IPS DF 6.9 (cell line): ENCODE measurements around the gene ACTR10.
A peak's percentile ranks its signal among the peaks of the same experiment; 100 is the strongest.

Experiments
- DNase-seq: peaks from one replicate; pipeline ENCODE4 v3.0.0-alpha.2; 2013; ENCODE audit warnings: low read depth, low spot score
- H3K27ac ChIP-seq: one replicate; pipeline ENCODE4 v1.5.1; 2013; ENCODE audit warnings: low read length, control low read depth
- H3K27me3 ChIP-seq: 2 replicates; pipeline ENCODE4 v1.6.1; 2013; ENCODE audit warnings: mild to moderate bottlenecking, low read length; ENCODE audit not compliant: control insufficient read depth, insufficient read depth
- H3K36me3 ChIP-seq: 2 replicates; pipeline ENCODE4 v1.6.1; 2013; ENCODE audit warnings: low read length; ENCODE audit not compliant: control insufficient read depth, insufficient read depth
- H3K4me1 ChIP-seq: 2 replicates; pipeline ENCODE4 v1.6.1; 2013; ENCODE audit warnings: low read length; ENCODE audit not compliant: control insufficient read depth, insufficient read depth
- H3K4me3 ChIP-seq: 2 replicates; pipeline ENCODE4 v1.5.1; 2013; ENCODE audit warnings: mild to moderate bottlenecking, low read length
- H3K9me3 ChIP-seq: 2 replicates; pipeline ENCODE4 v1.6.1; 2013; ENCODE audit warnings: low read length, inconsistent platforms; ENCODE audit not compliant: control insufficient read depth, insufficient read depth
- WGBS: extraction: QIAGEN DNeasy Blood & Tissue Kit; methylation state at CpG from one replicate; pipeline ENCODE4 v1.1.7; 2013; ENCODE audit warnings: mixed read lengths, missing lambda C conversion rate; ENCODE audit not compliant: insufficient read length, insufficient coverage; 5-methylcytosine and 5-hydroxymethylcytosine counted together

Gene ACTR10

GRCh38 chr14:58199726-58200479 is at the start of gene ACTR10:
Gene ACTR10, plus strand, starts transcription at chr14:58200149. Its CDS starts 69 bp downstream, at chr14:58200218.
- peak within 1 kb of the TSS; percentile 99 for H3K4me3 ChIP-seq
- DNase-seq: peak; percentile 39
- no peaks in the 10 kb centered on the region for H3K27me3 ChIP-seq
- WGBS: no CpG with 5 or more reads among the region's 78 CpGs
- H3K27ac ChIP-seq: no peak within 1 kb of the TSS
- H3K36me3 ChIP-seq: no peaks in the 10 kb centered on the region
- H3K9me3 ChIP-seq: no peaks in the 10 kb centered on the region
- no peaks in the 10 kb centered on the region for H3K4me1 ChIP-seq

GRCh38 chr14:58150243-58150805 is 49.6 kb upstream of the ACTR10 start:
- H3K4me1 ChIP-seq: 0 out of 2 replicates have a peak, but pooled peaks cover 1% of the 10 kb centered on the region
- no peaks in the 10 kb centered on the region for H3K36me3 ChIP-seq
- H3K9me3 ChIP-seq: no peaks in the 10 kb centered on the region
- no peak for DNase-seq
- WGBS: no CpG with 5 or more reads among the region's 6 CpGs
- no peak overlapping the region for H3K27ac ChIP-seq
- H3K4me3 ChIP-seq: no peak overlapping the region
- no peaks in the 10 kb centered on the region for H3K27me3 ChIP-seq

- H3K36me3 ChIP-seq: no peaks in the 10 kb centered on the region
- 0 out of 2 replicates have a peak, but pooled peaks cover 1% of the 10 kb centered on the region for H3K4me1 ChIP-seq
- no peaks in the 10 kb centered on the region for H3K27me3 ChIP-seq
- H3K9me3 ChIP-seq: no peaks in the 10 kb centered on the region
- peak overlapping the region; percentile 75 for H3K4me3 ChIP-seq
- DNase-seq: no peak
- H3K27ac ChIP-seq: no peak overlapping the region
- no CpG with 5 or more reads among the region's 56 CpGs for WGBS
Observed at GRCh38 chr14:58151133-58152013, 48.6 kb upstream of the ACTR10 start.

- Histone ChIP-seq H3K4me3 (peak within 1 kb of the TSS; percentile 75), H3K36me3 (no peaks in the 10 kb centered on the region), H3K9me3 (no peaks in the 10 kb centered on the region), H3K27me3 (no peaks in the 10 kb centered on the region), H3K4me1 (0 out of 2 replicates have a peak, but pooled peaks cover 1% of the 10 kb centered on the region), H3K27ac (no peak within 1 kb of the TSS)
- no peak for DNase-seq
- WGBS: no CpG with 5 or more reads among the region's 70 CpGs
Observed at GRCh38 chr14:58152014-58152857, 47.7 kb upstream of the ACTR10 start, which contains the start of gene ARMH4. Gene ARMH4, minus strand, starts transcription at chr14:58152213. Its CDS starts 12,855 bp downstream, at chr14:58139358.

- H3K27ac ChIP-seq: no peak overlapping the region
- H3K4me1 ChIP-seq: no peaks in the 10 kb centered on the region
- H3K4me3 ChIP-seq: no peak overlapping the region
- no peaks in the 10 kb centered on the region for H3K36me3 ChIP-seq
- no peak for DNase-seq
- H3K27me3 ChIP-seq: no peaks in the 10 kb centered on the region
- no peaks in the 10 kb centered on the region for H3K9me3 ChIP-seq
Observed at GRCh38 chr14:58160561-58160960, 39.4 kb upstream of the ACTR10 start.

- DNase-seq: no peak
- no peak overlapping the region for H3K4me3 ChIP-seq
- H3K36me3 ChIP-seq: no peaks in the 10 kb centered on the region
- H3K4me1 ChIP-seq: peaks cover 1% of the 10 kb centered on the region; the same call in 1 of the 2 replicates
- H3K27me3 ChIP-seq: no peaks in the 10 kb centered on the region
- no CpG with 5 or more reads among the region's 10 CpGs for WGBS
- H3K9me3 ChIP-seq: no peaks in the 10 kb centered on the region
- no peak overlapping the region for H3K27ac ChIP-seq
Observed at GRCh38 chr14:58166005-58166983, 33.7 kb upstream of the ACTR10 start.

GRCh38 chr14:58167057-58167456 is 32.9 kb upstream of the ACTR10 start:
- DNase-seq: no peak
- no peaks in the 10 kb centered on the region for H3K36me3 ChIP-seq
- H3K27ac ChIP-seq: no peak overlapping the region
- no peaks in the 10 kb centered on the region for H3K9me3 ChIP-seq
- H3K4me1 ChIP-seq: peaks cover 1% of the 10 kb centered on the region; the same call in 1 of the 2 replicates
- H3K4me3 ChIP-seq: no peak overlapping the region
- no peaks in the 10 kb centered on the region for H3K27me3 ChIP-seq
- no CpG with 5 or more reads among the region's 1 CpG for WGBS

GRCh38 chr14:58167891-58168290 is 32.1 kb upstream of the ACTR10 start:
- Histone ChIP-seq H3K27ac (no peak overlapping the region), H3K9me3 (no peaks in the 10 kb centered on the region), H3K4me3 (no peak overlapping the region), H3K4me1 (peaks cover 1% of the 10 kb centered on the region; the same call in 1 of the 2 replicates), H3K27me3 (no peaks in the 10 kb centered on the region), H3K36me3 (no peaks in the 10 kb centered on the region)
- no peak for DNase-seq
- no CpG with 5 or more reads among the region's 5 CpGs for WGBS

- peak; percentile 93 for DNase-seq
- WGBS: no CpG with 5 or more reads among the region's 6 CpGs
- Histone ChIP-seq H3K4me3 (no peak overlapping the region), H3K9me3 (no peaks in the 10 kb centered on the region), H3K4me1 (peaks cover 1% of the 10 kb centered on the region; the same call in 1 of the 2 replicates), H3K27me3 (no peaks in the 10 kb centered on the region), H3K27ac (no peak overlapping the region), H3K36me3 (no peaks in the 10 kb centered on the region)
Observed at GRCh38 chr14:58171090-58171489, 28.9 kb upstream of the ACTR10 start.
